Peyer's patch (tissue), 4 donors: Measurements from ENCODE around the gene CRYGA. TPM values are rescaled to one million over a fixed set of nuclear protein-coding genes. Genes with fewer than 3 reads are reported as not detected.
"Not testable (repeated sequence)": the region's sequence is repeated elsewhere in the genome, so short reads cannot be mapped to it uniquely, and the experiment has no call there.

ENCODE experiments used
- DNase-seq, 3 donors: peaks; one replicate each; pipeline ENCODE4 v3.0.0-alpha.2; 2017 to 2019
- H3K27ac ChIP-seq, 4 donors: fragments of 200-600 bp; sonication (generic); one replicate each; pipeline ENCODE4 v1.5.1; 2016 to 2019
- H3K27me3 ChIP-seq, 2 donors: fragments of 200-600 bp; sonication (generic); one replicate each; pipeline ENCODE4 v1.5.1; 2019
- H3K36me3 ChIP-seq, 3 donors: fragments of 200-600 bp; sonication (generic); one replicate each; pipeline ENCODE4 v1.5.1; 2016 to 2019
- H3K4me1 ChIP-seq, 4 donors: fragments of 200-600 bp; sonication (generic); one replicate each; pipeline ENCODE4 v1.5.1; 2016 to 2019
- H3K4me3 ChIP-seq, 4 donors: fragments of 200-600 bp; sonication (generic); 1 replicate in 3 of 4; 2 replicates in 1 of 4; pipeline ENCODE4 v1.5.1; 2016 to 2019; ENCODE audit warnings: mild to moderate bottlenecking in 1 of 4
- H3K9me3 ChIP-seq, 4 donors: fragments of 200-600 bp; sonication (generic); one replicate each; pipeline ENCODE4 v1.5.1; 2016 to 2019; ENCODE audit warnings: mild to moderate bottlenecking in 1 of 4
- CTCF ChIP-seq, 6 experiments: fragments of 450-650 bp in 4 of 6; fragments of 200-600 bp in 2 of 6; sonication (generic) in 1 of 6; IDR thresholded peaks; one replicate each; pipeline ENCODE4 v1.5.1; 2017 to 2019; ENCODE audit warnings: antibody characterized with exemption in 6 of 6, mild to moderate bottlenecking in 3 of 6, moderate library complexity in 1 of 6
- POLR2A ChIP-seq, 2 donors: fragments of 450-650 bp; IDR thresholded peaks; one replicate each; pipeline ENCODE4 v1.5.1; 2017; ENCODE audit warnings: antibody characterized with exemption in 2 of 2, mild to moderate bottlenecking in 2 of 2, moderate library complexity in 2 of 2
- total RNA-seq, 4 donors: library from RNA; depleted of rRNA; stranded (reverse); fragments of >200 nt; gene quantifications; one replicate each; pipeline ENCODE4 v1.1.0, GENCODE V29; 2016

The CRYGA gene
- total RNA-seq, 4 donors from 2014 or later, result not detected

- DNase-seq, result no peak
- H3K27me3 ChIP-seq, result no peaks in the 10 kb centered on the region
- TF ChIP-seq POLR2A (IDR thresholded peaks at IDR 0.05) (no peak), CTCF (IDR thresholded peaks at IDR 0.05) (no peak)
- no peaks in the 10 kb centered on the region for H3K36me3 ChIP-seq
- no peak overlapping the region for H3K4me3 ChIP-seq
- H3K9me3 ChIP-seq, result no peaks in the 10 kb centered on the region
- peaks cover 0 to 31% (median 0%) of the 10 kb centered on the region in 4 donors for H3K4me1 ChIP-seq
- H3K27ac ChIP-seq, result no peak overlapping the region
These were observed 35.3 kb downstream of the CRYGA start for GRCh38 chr2:208128136-208128535.

GRCh38 chr2:208127090-208127489 lies 36.3 kb downstream of the CRYGA start:
- no peak overlapping the region for H3K27ac ChIP-seq
- no peak for DNase-seq
- no peak for TF ChIP-seq POLR2A (IDR thresholded peaks at IDR 0.05)
- TF ChIP-seq CTCF (IDR thresholded peaks at IDR 0.05), result no peak
- H3K4me3 ChIP-seq, result no peak overlapping the region
- no peaks in the 10 kb centered on the region for H3K27me3 ChIP-seq
- H3K36me3 ChIP-seq, result no peaks in the 10 kb centered on the region
- H3K4me1 ChIP-seq, result peaks cover 0 to 31% (median 0%) of the 10 kb centered on the region in 4 donors
- no peaks in the 10 kb centered on the region for H3K9me3 ChIP-seq

- H3K4me3 ChIP-seq, result no peak overlapping the region
- H3K4me1 ChIP-seq, result peaks cover 0 to 19% (median 0%) of the 10 kb centered on the region in 4 donors
- no peaks in the 10 kb centered on the region for H3K27me3 ChIP-seq
- TF ChIP-seq CTCF (IDR thresholded peaks at IDR 0.05) (no peak), POLR2A (IDR thresholded peaks at IDR 0.05) (no peak)
- no peak for DNase-seq
- H3K27ac ChIP-seq, result no peak overlapping the region
- no peaks in the 10 kb centered on the region for H3K9me3 ChIP-seq
- H3K36me3 ChIP-seq, result no peaks in the 10 kb centered on the region
These were observed 38.1 kb downstream of the CRYGA start for GRCh38 chr2:208125251-208125650.

GRCh38 chr2:208124013-208124715 lies 39.2 kb downstream of the CRYGA start, which contains the start of gene CRYGD:
Gene CRYGD, minus strand, starts transcription at chr2:208124524. Its CDS starts 51 bp downstream, at chr2:208124473.
- peaks cover 0 to 19% (median 0%) of the 10 kb centered on the region in 4 donors for H3K4me1 ChIP-seq
- not testable (repeated sequence) for H3K9me3 ChIP-seq, H3K27ac ChIP-seq, DNase-seq, H3K27me3 ChIP-seq, H3K36me3 ChIP-seq
- peak within 1 kb of the TSS in 1 of 4 donors; percentile 9 for H3K4me3 ChIP-seq

- TF ChIP-seq POLR2A (IDR thresholded peaks at IDR 0.05), result no peak
- TF ChIP-seq CTCF (IDR thresholded peaks at IDR 0.05), result no peak
- Histone ChIP-seq H3K4me1 (peaks cover 0 to 19% (median 0%) of the 10 kb centered on the region in 4 donors), H3K27me3 (no peaks in the 10 kb centered on the region), H3K27ac (no peak overlapping the region), H3K4me3 (no peak overlapping the region), H3K36me3 (no peaks in the 10 kb centered on the region), H3K9me3 (no peaks in the 10 kb centered on the region)
- DNase-seq, result no peak
These were observed 41.1 kb downstream of the CRYGA start for GRCh38 chr2:208122248-208122647.

GRCh38 chr2:208118918-208119317 lies 44.5 kb downstream of the CRYGA start:
- Histone ChIP-seq H3K4me3 (no peak overlapping the region), H3K27me3 (no peaks in the 10 kb centered on the region), H3K36me3 (no peaks in the 10 kb centered on the region), H3K27ac (no peak overlapping the region), H3K4me1 (no peaks in the 10 kb centered on the region), H3K9me3 (no peaks in the 10 kb centered on the region)
- TF ChIP-seq CTCF (IDR thresholded peaks at IDR 0.05), result no peak
- no peak for TF ChIP-seq POLR2A (IDR thresholded peaks at IDR 0.05)
- no peak for DNase-seq

- H3K27me3 ChIP-seq, H3K4me3 ChIP-seq, H3K36me3 ChIP-seq, H3K4me1 ChIP-seq, H3K9me3 ChIP-seq, H3K27ac ChIP-seq, DNase-seq: not testable (repeated sequence)
These were observed 46.0 kb downstream of the CRYGA start for GRCh38 chr2:208117390-208117789.
